Sigmoid colon (tissue), 4 donors: ENCODE measurements around the gene CCDC116.

Source experiments
- CTCF ChIP-seq, 4 experiments: fragments of 450-650 bp in 3 of 4; fragments of 200-600 bp in 1 of 4; IDR thresholded peaks; one replicate each; pipeline ENCODE4 v1.5.1; 2016 to 2019; ENCODE audit warnings: antibody characterized with exemption in 4 of 4, mild to moderate bottlenecking in 3 of 4, moderate library complexity in 2 of 4
- POLR2A ChIP-seq, 2 donors: fragments of 450-650 bp; IDR thresholded peaks; one replicate each; pipeline ENCODE4 v1.6.1; 2016; ENCODE audit warnings: antibody characterized with exemption in 2 of 2, mild to moderate bottlenecking in 2 of 2, moderate library complexity in 2 of 2
- POLR2AphosphoS5 ChIP-seq, 4 donors: sonication (generic); formaldehyde crosslinking; IDR thresholded peaks; one replicate each; pipeline ENCODE4 v1.6.1; 2017; ENCODE audit warnings: antibody characterized with exemption in 4 of 4

DNA sequence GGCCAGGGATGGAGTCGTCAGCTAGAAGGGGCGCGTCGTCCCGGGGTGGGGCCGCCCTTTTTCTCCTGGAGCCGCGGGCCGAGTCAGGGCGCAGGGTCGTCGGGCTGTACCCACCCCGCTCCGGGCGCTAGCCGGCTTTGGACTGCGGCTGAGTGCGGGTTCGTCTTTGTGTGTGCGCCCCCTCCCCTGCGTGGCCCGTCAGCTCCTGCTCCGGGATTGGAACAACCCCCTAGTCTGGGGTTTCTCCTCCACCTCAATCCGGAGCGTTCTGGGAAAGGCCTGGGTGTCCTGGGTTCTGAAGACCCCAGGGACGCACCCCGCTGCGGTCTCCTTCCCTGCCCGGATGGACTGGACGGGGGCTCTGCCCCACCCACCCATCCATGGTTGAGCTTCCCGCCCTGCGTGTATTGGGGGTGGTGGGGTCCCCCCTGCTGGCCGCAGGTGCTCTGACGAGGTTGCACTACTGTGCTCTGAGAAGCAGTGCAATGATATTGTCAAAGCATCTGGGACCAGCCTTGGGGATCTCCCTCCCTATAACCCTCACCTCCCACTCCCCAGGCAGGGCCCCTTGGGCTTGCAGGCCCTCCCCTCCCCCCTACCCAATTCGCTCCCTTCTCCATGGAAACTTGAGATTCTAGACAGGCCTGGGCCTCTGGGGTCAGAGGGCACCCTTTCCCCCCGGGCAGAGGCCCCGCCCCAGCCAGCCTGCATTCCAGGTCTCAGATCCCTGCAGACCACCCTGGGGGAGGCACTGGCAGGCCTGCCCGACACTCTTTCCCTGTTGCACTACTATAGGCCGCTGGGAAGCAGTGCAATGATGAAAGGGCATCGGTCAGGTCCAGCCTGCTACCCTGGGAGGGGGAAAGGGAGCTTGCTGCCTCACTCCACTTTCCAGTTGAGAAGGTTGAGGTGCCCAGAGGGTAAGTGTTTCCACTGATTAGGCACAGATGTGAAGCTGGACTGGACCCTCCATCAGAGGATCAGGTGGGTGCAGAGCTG is 20.3 kb downstream of the CCDC116 start:
- TF ChIP-seq POLR2A (IDR thresholded peaks at IDR 0.05) (no peak), CTCF (IDR thresholded peaks at IDR 0.05) (no peak), POLR2AphosphoS5 (IDR thresholded peaks at IDR 0.05) (no peak)
